Right ventricle myocardium inferior (tissue), 1 donor: Measurements from ENCODE around the gene OPCML. TPM values are rescaled to one million over a fixed set of nuclear protein-coding genes. Genes with fewer than 3 reads are reported as not detected.

Experiments used
- ATAC-seq: fragments of 200-7000 bp; cut with Tn5 transposase; one replicate; pipeline ENCODE4 v1.9.1; 2020; ENCODE audit warnings: mild to moderate bottlenecking, moderate library complexity
- DNase-seq: peaks from one replicate; pipeline ENCODE4 v3.0.0; 2021; ENCODE audit errors: missing footprints
- intact Hi-C: fragments of 100-400 bp; cut with DNase I; formaldehyde crosslinking; loops from one replicate; pipeline ENCODE4 v1.11.0; 2022
- total RNA-seq: library from RNA; stranded (reverse); fragmentation: NEBNext Ultra II Directional; extraction: Animal tissue kit (Norgen Biotek cat#: 25700); gene quantifications from one replicate; pipeline ENCODE4 v1.2.1, GENCODE V29; 2021
- donor health status: DM: no; HTN: yes; CAD: no; lungs with severe emphysema.

OPCML gene
- total RNA-seq, 1 donor from 2014 or later = 0.05 TPM

DNA sequence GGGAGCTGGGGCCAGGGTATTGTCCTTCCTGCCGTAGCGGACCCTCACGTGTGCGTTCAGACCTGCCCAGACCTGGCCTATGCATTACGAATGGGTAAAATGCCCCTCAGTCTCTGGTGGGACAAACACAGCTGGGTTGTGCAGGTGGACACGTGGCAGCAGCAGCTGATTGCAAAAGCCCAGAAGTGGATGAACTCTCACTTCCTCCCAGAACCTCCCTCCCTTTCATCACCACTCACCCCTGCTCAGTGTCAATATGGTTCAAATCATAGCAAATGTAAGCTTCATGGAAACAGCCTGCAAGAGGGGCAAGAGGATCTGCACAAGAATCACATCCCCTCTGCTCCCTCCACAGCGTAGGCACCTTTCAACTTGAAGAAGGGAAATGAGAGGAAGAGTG, 352.1 kb downstream of the OPCML start:
- no peak for ATAC-seq
- intact Hi-C loops = no loop called here
- DNase-seq = no peak

DNA sequence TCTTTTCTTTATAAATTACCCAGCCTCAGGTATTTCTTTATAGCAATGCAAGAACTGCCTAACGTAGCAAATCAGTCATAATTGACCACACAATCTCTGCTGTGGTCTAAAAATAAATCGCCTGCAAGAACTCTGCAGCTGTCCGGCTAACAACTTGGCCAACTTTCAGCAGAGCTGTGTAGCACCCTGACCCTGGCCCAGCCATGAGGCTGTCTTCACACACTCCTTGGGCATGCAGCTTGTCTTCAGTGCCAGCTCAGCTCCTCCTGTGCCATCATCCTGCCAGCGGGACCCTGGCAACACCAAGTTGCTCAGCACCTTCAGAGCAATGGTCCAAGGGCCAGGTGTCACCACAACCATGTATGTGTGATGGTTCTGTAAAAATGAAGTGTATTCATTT, 355.6 kb downstream of the OPCML start:
- peak; percentile 52 for ATAC-seq
- intact Hi-C loops = no loop called here
- DNase-seq = no peak

DNA sequence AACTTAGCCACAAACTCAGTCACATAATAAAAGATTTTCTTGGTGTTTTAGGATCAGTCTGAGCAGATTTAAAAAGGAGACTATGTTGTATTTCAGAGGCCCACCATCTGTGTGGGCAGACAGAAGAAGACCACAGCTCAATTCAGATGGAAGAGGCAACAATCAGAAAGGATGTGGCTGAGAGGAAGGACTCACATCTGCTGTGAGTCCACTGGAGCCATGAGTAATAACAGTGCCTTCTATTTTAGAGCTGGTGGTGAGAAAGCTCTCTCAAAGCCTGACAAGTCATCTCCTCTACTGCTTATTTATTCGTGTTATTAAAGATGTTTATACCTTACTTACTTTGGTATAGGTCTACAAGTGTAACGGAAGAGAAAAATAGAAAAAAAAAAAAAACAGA, 357.2 kb downstream of the OPCML start:
- intact Hi-C loops = no loop called here
- ATAC-seq (no peak), DNase-seq (no peak)

DNA sequence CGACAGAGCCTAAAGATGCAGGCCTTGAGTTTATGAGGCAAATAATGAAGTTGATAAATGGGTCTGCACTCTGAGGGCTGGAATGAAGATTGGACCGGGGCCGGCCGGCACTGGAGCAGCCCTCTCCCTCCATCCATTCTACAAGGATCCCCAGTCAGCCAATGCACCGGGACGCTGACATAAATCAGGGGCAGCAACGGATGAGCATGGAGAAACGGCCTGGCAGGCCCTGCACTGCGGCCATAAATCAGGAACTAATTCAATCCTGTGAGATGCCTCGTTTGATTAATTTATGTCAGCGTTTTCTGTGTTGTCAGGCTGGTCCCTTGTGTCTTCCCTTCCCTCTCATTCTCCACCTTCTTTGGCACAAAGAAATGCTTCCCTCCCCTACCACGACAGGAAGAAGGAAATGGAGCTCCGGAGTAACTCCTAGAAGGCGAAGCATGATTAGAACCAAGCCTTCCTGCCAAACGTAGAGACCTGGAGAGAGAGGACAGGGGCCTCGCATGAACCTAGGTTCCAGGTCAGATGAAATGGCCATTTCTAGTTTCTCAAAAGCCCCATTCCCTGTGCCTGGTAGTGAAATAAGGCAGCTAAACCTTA, 358.4 kb downstream of the OPCML start:
- intact Hi-C loops = no loop called here
- no peak for ATAC-seq
- DNase-seq = peak; percentile 51

DNA sequence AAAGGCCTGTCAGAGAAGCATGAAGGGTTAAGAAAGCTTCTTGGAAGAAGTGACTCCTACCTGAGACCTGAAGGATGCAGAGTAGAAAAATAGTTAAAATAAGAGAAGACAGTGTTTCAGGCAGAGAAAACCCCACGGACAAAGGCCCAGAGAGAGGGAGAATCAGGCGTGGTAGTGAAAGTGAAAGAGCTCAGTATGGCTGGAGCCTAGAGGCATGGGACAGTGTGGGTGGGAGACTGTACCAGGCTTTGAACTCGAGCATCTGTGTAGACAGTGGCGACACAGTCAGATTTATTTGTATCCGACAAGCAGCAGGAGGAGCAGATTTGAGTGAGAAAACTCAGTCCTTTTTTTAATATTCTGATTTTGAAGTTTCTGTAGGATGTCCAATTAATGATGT, 360.0 kb downstream of the OPCML start:
- ATAC-seq = no peak
- intact Hi-C loops = no loop called here

DNA sequence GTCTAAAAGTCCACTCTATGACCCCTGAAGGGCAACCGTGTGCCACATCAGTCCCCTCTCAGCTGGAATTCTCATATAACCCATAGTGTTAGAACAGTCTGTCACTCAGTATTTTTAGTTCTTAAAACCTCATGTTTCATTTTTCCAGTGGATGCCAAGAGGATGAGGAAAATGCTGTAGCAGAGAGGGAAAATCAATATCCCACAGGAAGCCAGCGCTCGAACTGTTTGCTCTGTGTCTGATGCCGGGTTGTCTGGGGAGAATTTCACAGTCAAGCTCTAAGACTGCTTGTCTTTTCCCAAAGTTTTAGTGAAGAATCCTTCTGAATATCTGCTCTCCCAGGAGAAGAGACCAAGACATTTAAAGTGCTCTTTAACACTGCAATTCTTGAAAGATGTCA, 360.9 kb downstream of the OPCML start:
- DNase-seq (no peak), ATAC-seq (no peak)
- intact Hi-C loops = no loop called here

More for the DNA sequence above, 360.0 kb downstream of the OPCML start:
- no peak for DNase-seq

DNA sequence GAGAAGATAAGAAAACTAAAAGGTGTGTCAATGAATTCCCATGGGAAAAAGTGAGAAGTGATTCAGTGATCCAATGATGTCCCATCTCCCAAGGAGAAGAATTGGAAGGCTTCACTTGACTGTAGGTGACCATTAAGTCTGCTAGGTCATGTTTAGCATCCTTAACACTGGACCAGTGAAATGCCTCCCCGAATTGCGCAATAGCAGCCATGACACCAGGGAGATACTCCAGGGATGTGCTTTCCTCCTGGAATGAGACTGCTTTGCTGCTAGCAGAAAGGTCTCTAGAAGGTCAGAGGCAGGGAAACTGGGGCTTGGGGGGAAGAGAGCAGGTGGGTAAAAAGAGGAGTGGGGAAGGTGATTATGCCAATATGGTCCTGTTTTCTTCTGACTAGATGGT, 364.3 kb downstream of the OPCML start:
- intact Hi-C loops = loop anchor here (10.0 kb wide), 1 partner anchor 657 kb away; no protein-coding TSS in a partner anchor
- ATAC-seq (no peak), DNase-seq (no peak)

DNA sequence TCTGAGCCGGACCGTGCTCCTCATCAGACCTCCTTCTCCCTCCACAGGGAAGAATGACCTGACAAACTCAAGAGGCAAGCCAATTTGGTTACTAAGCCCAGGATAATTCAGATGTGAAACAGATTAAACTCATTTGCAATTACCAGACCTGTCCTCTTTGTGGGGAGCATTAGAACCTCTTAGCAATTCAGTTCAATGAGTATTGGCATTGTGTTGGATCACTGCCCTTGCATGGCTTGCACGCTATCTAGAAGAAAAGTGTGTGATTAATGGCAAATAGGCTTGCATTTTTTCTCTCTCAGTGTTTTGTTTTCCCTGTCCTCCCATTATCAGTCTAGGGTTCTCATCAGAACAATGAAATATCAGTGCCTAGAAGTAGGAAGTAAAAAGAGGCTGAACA, 365.6 kb downstream of the OPCML start:
- intact Hi-C loops = loop anchor here (10.0 kb wide), 1 partner anchor 658 kb away; no protein-coding TSS in a partner anchor
- no peak for DNase-seq
- ATAC-seq = no peak

DNA sequence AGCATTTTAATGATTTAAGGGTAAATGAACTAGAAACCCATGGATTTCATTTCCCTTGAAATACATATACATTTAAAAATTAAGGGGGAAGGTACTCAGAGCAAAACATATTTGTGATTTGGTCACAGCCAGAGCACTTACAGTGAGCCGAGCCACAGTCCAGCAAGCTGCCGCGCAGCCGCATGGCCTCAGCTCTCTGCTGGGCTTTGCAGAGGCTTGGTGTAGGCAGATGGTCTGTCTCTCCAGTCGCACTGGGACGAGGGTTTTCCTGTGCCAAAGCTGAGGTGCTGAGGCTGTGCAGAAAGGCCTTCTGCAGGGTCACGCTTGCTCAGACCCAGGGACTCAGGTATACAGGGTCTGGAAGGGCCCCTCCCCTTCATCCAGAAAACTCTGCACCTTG, 367.3 kb downstream of the OPCML start:
- intact Hi-C loops = loop anchor here (10.0 kb wide), 1 partner anchor 660 kb away; no protein-coding TSS in a partner anchor
- no peak for ATAC-seq

DNA sequence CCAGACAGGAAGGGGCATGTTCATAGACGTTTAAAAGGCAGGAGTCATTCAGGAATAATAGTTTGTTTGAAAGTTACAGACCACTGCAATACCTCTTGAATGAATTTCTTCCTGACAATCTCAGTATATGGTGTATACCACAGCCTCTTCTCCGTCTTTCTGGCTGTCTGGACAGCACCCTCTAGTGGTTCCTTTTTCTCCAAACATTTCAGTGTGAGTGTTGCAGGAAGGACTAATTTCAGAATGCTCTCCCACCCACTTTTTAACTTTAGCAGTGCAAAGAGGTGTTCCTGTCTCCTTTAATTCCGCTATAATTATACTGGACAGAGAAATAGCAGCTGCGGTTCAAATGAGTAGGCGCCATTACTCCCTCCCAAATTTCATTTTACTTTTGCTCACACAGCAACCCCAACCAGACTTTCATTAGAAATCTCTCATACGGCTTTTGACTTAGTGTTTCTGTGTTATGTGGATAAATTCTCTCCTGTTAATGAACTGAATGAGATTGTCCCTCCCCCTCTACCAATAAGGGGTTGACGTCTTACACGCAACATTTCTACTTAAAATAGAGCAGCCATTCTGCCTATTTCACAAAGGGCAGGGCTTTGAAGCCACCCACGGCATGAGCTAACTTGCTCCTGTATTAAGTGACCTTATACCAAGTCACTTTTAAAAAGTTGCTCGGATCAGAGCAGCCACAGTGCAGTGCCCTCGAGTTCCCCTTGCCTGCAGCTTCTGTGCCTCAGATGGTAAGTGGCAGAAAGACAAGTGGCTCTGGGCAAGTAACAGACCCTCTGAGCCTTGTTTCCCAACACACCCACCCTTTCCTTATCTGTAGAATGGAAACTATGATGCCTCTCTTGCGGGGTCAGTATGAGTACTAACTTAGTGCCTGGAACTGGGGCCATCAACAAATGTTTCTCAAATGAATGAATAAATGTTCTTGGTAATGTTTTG, 368.6 kb downstream of the OPCML start:
- ATAC-seq (peak; percentile 70), DNase-seq (no peak)
- intact Hi-C loops = loop anchor here (10.0 kb wide), 1 partner anchor 661 kb away; no protein-coding TSS in a partner anchor

More for the DNA sequence above, 367.3 kb downstream of the OPCML start:
- DNase-seq = no peak

DNA sequence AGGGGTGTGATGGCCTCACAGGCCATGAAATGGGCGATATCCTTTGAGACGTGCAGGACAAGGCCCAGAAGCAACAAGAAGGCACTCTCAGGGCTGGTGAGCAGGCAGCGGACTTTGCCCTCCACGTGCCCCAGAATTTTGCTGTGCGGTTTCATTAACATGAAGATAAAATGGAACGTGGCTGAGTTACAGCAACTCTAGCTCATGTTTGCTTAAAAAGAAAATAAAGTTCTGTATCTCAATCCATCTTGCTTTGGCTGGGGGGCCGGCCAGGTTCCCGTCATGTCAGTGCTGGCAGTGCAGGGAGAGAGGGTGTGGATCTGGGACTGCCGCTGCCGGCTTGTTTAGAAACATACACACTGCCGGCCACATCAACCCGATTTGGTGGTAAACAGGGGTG, 370.1 kb downstream of the OPCML start:
- ATAC-seq (no peak), DNase-seq (no peak)
- intact Hi-C loops = loop anchor here (10.0 kb wide), 1 partner anchor 663 kb away; no protein-coding TSS in a partner anchor

DNA sequence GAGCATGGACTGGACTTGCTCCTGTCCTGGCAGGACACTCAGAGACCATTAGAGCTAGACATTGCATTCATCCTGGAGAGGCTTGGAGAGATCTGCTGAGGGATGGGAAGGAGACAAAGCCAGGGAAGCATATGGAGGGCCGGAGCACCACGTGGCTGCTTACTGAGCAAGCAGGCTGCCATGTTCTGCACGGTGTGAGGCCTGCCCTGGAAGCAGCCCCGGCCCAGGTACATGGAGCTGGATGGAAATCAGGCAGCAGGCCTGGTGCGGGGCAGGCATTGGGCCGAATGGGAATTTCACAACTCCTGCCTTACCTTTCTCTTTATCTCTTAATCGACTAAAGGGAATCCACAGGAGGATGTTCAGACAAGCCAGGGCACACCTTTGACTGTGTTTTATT, 371.5 kb downstream of the OPCML start:
- DNase-seq = no peak
- ATAC-seq = no peak
- intact Hi-C loops = loop anchor here (10.0 kb wide), 1 partner anchor 664 kb away; no protein-coding TSS in a partner anchor

DNA sequence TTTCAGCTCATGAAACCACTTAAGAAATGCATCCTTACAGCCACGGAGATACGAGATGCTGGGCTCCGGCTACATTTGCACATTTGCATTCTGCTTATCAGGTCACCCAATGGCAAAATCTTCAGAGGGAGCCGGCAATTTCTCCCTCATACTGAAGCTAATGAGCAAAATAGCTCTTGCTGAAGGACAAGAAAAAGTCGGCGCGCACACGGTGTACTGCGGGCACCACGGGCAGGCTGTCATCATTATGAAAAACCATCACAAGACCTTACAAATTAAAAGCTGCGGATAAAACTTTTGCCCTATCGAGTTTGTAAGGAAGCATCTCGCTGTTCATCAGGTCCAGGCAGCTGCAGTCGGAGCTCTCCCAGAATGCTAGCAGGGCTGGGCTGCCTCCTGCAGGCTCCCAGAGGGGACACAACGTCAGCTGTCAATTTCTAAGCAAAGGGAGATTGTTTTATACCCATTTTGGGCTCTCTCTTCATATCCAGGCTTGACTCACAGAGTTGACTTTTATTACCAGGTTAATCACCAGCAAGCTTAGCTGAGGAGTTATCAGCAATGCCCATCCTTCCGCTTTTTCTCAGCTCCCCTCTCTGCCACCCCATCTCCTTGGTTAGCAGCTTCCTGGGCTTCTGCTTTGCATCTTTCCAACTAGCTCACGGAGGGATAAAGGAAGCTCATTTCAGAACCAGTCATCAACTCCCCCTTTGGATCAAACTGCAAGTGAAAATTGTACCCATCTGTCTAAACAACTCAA, 375.1 kb downstream of the OPCML start:
- ATAC-seq (peak; percentile 60), DNase-seq (no peak)
- intact Hi-C loops = loop anchor here (1.0 kb wide), 1 partner anchor 75 kb away; no protein-coding TSS in a partner anchor

DNA sequence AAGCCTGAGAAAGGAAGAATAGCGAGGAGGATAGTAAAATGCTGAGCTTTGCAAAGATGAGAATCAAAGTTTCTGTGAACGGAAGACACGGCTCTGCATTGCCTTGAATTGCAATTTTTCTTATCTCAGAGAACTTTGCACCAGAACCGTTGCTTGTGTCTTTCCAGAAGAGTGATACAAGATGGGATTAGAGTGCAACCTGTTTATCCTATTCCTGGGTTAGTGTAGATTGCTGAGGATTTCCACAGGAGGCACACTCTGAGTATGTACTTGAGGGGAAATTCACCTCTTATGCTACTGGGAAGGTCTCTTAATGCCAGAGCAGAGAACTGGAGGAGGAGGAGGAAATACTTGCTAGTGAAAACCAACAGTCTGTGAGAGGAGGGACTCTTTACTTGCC, 377.5 kb downstream of the OPCML start:
- DNase-seq (no peak), ATAC-seq (no peak)
- intact Hi-C loops = no loop called here

DNA sequence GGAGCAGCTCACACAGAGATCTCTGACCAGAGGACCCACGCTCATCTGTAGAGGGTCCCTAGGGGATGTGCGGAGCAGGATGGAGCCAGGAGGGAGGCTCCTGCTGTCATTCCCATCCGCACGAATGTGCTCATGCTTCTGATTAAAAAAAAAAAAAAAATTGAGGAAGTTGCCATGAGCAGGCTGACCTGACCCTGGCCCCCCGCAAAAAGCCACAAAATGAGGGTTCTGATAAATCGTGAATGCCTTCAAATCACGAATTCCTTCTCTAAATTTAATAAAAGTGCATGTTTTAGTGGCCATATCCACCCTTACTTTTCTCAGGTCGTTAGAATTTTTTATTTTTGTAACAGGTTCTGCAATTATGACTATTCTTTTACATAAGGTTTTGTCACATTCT, 378.2 kb downstream of the OPCML start:
- intact Hi-C loops = no loop called here
- no peak for ATAC-seq
- DNase-seq = no peak

DNA sequence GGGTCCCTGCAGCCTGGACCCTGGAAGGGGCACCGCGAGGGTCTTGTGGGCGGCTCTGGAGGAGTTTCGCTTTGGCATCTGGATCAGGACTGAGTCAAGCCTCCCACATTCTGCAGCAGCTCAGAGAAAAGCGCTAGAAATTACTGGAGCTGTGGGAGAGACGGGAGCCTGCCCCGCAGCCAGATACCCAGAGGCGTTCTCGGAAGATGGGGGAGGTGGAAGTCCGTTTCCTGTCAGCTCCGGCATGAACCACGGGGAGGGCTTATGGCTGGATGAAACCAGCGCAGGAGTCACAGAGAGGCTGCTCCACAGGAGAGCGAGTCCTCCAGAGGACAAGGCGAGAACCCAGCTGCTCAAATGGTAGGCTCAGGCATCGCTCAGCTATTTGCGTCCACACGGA, 379.3 kb downstream of the OPCML start:
- ATAC-seq = no peak
- DNase-seq = no peak
- intact Hi-C loops = no loop called here

DNA sequence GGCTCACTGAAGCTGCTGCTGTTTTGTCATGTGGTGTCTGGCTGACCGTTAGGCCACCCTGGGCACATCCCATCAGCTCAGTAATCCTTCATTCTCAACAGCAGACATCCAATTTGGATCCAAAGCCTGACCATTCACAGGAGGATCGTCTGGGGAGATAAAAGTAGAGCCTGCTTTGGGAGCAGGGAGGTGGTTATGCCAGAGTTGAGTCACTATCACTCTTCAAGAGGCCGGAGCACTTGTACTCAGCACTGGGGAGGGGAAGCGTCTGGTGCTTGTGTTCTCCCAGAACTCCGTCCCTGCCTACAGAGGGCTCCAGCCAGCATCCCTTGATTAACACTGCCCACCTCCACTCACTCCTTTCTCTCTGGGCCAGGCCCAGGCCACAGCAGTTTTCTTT, 382.6 kb downstream of the OPCML start:
- ATAC-seq (peak; percentile 42), DNase-seq (no peak)
- intact Hi-C loops = no loop called here

DNA sequence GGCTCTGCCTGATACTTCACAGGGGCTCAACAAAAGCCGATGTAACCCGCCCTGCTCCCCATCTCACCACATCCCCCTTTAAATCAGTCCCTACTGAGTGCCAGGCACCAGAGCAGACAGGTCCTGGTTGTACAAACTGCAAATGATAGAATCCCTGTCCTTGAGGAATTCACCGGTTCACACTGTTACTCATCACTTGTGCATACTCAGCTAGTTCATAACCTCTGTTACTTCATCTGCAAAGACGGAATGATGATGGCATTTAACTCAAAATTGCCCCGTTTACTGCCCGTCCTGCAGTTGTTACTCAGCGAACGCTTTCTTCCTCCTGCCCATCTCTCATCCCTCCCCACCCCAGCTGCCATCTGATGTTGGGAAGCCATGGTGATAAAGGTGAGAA, 384.7 kb downstream of the OPCML start:
- DNase-seq = no peak
- intact Hi-C loops = no loop called here
- no peak for ATAC-seq

DNA sequence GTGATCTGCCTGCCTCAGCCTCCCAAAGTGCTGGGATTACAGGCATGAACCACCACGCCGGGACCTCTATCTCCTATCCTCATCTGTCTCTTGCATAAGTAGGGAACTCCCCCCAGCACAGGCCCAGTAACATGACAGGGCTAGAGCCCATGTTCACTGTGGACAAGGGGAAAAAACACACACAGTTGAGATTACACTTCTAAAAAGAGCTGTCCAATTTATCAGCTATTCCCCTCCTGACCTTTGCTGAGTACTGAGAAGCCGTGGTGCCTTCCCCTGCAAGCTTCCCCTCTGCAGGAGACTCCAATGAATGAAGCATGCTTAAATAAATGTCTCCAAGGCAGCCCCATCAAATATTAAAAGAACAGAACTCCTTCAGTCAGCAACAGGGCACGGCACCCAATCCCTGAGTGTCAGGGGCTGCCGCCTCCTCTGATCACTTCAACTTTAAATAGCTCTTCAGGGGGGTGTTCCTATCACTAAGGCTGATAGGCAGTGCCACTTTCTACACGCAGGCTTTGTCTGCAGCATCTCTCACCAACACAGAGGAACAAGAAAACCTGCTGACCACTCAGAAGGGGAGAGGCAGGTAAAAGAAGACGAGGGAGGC, 385.5 kb downstream of the OPCML start:
- DNase-seq (no peak), ATAC-seq (no peak)
- intact Hi-C loops = no loop called here
